ENCODE results near the gene VPS8.
A peak's percentile ranks its signal among the peaks of the same experiment; 100 is the strongest.

The VPS8 gene

GRCh38 chr3:184811999-184812661 is at the start of gene VPS8:
Gene VPS8, plus strand, starts transcription at chr3:184812166. Its CDS starts 12,467 bp downstream, at chr3:184824633.
- peak; percentile 91 for TF ChIP-seq YY1 (IDR thresholded peaks at IDR 0.05; ENCODE audit: low read depth)
- peak; percentile 55 for TF ChIP-seq EGR1 (IDR thresholded peaks at IDR 0.05)
- no peak for TF ChIP-seq CEBPB (IDR thresholded peaks at IDR 0.05)
- peak; percentile 96 for TF ChIP-seq TAF1 (IDR thresholded peaks at IDR 0.05; ENCODE audit: low read depth)
- no peak for TF ChIP-seq FOXM1 (IDR thresholded peaks at IDR 0.05; ENCODE audit: borderline replicate concordance, low read depth)
- peak; percentile 100 for TF ChIP-seq USF1 (IDR thresholded peaks at IDR 0.05)
- TF ChIP-seq TCF12 (IDR thresholded peaks at IDR 0.05; ENCODE audit: low read depth), result 0 out of 2 replicates have a peak, but pooled peaks have one; percentile 29
- TF ChIP-seq MAX (IDR thresholded peaks at IDR 0.05), result peak; percentile 89; the same call in 1 of the 2 replicates

GRCh38 chr3:184764191-184764590 is 47.8 kb upstream of the VPS8 start:
- no peak for TF ChIP-seq USF1 (IDR thresholded peaks at IDR 0.05)
- no peak for TF ChIP-seq ZBTB7A (IDR thresholded peaks at IDR 0.05; ENCODE audit: low read depth)
- no peak for TF ChIP-seq MAX (IDR thresholded peaks at IDR 0.05)
- no peak for TF ChIP-seq EP300 (IDR thresholded peaks at IDR 0.05; ENCODE audit: borderline replicate concordance)
- no peak for TF ChIP-seq TEAD4 (IDR thresholded peaks at IDR 0.05)
- no peak for TF ChIP-seq NFIC (IDR thresholded peaks at IDR 0.05)
- no peak for TF ChIP-seq RAD21 (IDR thresholded peaks at IDR 0.05; ENCODE audit: low read depth)
- TF ChIP-seq CREB1 (IDR thresholded peaks at IDR 0.05; ENCODE audit: low read depth), result no peak
- no peak for TF ChIP-seq REST (IDR thresholded peaks at IDR 0.05; ENCODE audit: low read depth)
- TF ChIP-seq YY1 (IDR thresholded peaks at IDR 0.05; ENCODE audit: low read depth), result no peak
- no peak for TF ChIP-seq TCF12 (IDR thresholded peaks at IDR 0.05; ENCODE audit: low read depth)
- TF ChIP-seq EGR1 (IDR thresholded peaks at IDR 0.05), result no peak
- no peak for TF ChIP-seq FOXM1 (IDR thresholded peaks at IDR 0.05; ENCODE audit: borderline replicate concordance, low read depth)
- no peak for TF ChIP-seq TAF1 (IDR thresholded peaks at IDR 0.05; ENCODE audit: low read depth)
- no peak for TF ChIP-seq CEBPB (IDR thresholded peaks at IDR 0.05)

GRCh38 chr3:184765047-184765729 is 46.8 kb upstream of the VPS8 start:
- no peak for TF ChIP-seq NFIC (IDR thresholded peaks at IDR 0.05)
- no peak for TF ChIP-seq EGR1 (IDR thresholded peaks at IDR 0.05)
- no peak for TF ChIP-seq YY1 (IDR thresholded peaks at IDR 0.05; ENCODE audit: low read depth)
- TF ChIP-seq USF1 (IDR thresholded peaks at IDR 0.05), result no peak
- no peak for TF ChIP-seq REST (IDR thresholded peaks at IDR 0.05; ENCODE audit: low read depth)
- no peak for TF ChIP-seq FOXM1 (IDR thresholded peaks at IDR 0.05; ENCODE audit: borderline replicate concordance, low read depth)
- no peak for TF ChIP-seq MAX (IDR thresholded peaks at IDR 0.05)

- TF ChIP-seq CEBPB (IDR thresholded peaks at IDR 0.05) (0 out of 2 replicates have a peak, but pooled peaks have one; percentile 42), REST (IDR thresholded peaks at IDR 0.05; ENCODE audit: low read depth) (no peak)
These were observed 46.3 kb upstream of the VPS8 start for GRCh38 chr3:184765730-184766074.
